GM19438 (cell line): ENCODE measurements around the gene PEX13.
"Not testable (repeated sequence)": the region's sequence is repeated elsewhere in the genome, so short reads cannot be mapped to it uniquely, and the experiment has no call there.

ENCODE experiments used
- ATAC-seq: cut with Tn5 transposase; IDR thresholded peaks from one replicate; pipeline ENCODE4 v1.9.1; 2021; ENCODE audit warnings: low read depth; ENCODE audit not compliant: unreplicated experiment

The PEX13 gene

GRCh38 chr2:61017556-61018317 is at the start of gene PEX13, which contains the start of gene PUS10:
Gene PEX13, plus strand, starts transcription at chr2:61017720. Its CDS starts 40 bp downstream, at chr2:61017760.
Gene PUS10, minus strand, starts transcription at chr2:61018255. Its CDS starts 6,365 bp downstream, at chr2:61011890.
- peak; percentile 85 for ATAC-seq

- peak; percentile 16 for ATAC-seq
Measured at GRCh38 chr2:60972889-60973656, 44.4 kb upstream of the PEX13 start.

- ATAC-seq: no peak
Measured at GRCh38 chr2:60973705-60974104, 43.8 kb upstream of the PEX13 start.

GRCh38 chr2:60974652-60975051 is 42.9 kb upstream of the PEX13 start:
- no peak for ATAC-seq

- no peak for ATAC-seq
Measured at GRCh38 chr2:60976256-60976850, 41.2 kb upstream of the PEX13 start.

- ATAC-seq: no peak
Measured at GRCh38 chr2:60976875-60977561, 40.5 kb upstream of the PEX13 start.

GRCh38 chr2:60977562-60977895 is 40.0 kb upstream of the PEX13 start:
- ATAC-seq: no peak

- no peak for ATAC-seq
Measured at GRCh38 chr2:60979231-60979630, 38.3 kb upstream of the PEX13 start.

GRCh38 chr2:60980071-60980815 is 37.3 kb upstream of the PEX13 start:
- no peak for ATAC-seq

- ATAC-seq: not testable (repeated sequence)
Measured at GRCh38 chr2:60982066-60982465, 35.5 kb upstream of the PEX13 start.

- no peak for ATAC-seq
Measured at GRCh38 chr2:60984720-60985119, 32.8 kb upstream of the PEX13 start.

- ATAC-seq: no peak
Measured at GRCh38 chr2:60987041-60987440, 30.5 kb upstream of the PEX13 start.

GRCh38 chr2:60987656-60988055 is 29.9 kb upstream of the PEX13 start:
- not testable (repeated sequence) for ATAC-seq

- no peak for ATAC-seq
Measured at GRCh38 chr2:60989259-60989658, 28.3 kb upstream of the PEX13 start.

GRCh38 chr2:60991644-60992043 is 25.9 kb upstream of the PEX13 start:
- no peak for ATAC-seq

- peak; percentile 95 for ATAC-seq
Measured at GRCh38 chr2:60992985-60993392, 24.5 kb upstream of the PEX13 start.

GRCh38 chr2:60994131-60994530 is 23.4 kb upstream of the PEX13 start:
- ATAC-seq: no peak

- ATAC-seq: no peak
Measured at GRCh38 chr2:60998628-60999545, 18.6 kb upstream of the PEX13 start.

GRCh38 chr2:61005736-61006135 is 11.8 kb upstream of the PEX13 start:
- ATAC-seq: no peak
